GM23338 (cell line): Measurements from ENCODE around the gene CYP4F22. TPM values are rescaled to one million over a fixed set of nuclear protein-coding genes. Genes with fewer than 3 reads are reported as not detected.

Experiments used
- ETS1 ChIP-seq: IDR thresholded peaks from 2 replicates; pipeline ENCODE4 v1.6.1; 2016; ENCODE audit warnings: antibody characterized with exemption
- JUNB ChIP-seq: IDR thresholded peaks from one replicate; pipeline ENCODE4 v1.6.1; 2016; ENCODE audit warnings: antibody characterized with exemption; ENCODE audit not compliant: unreplicated experiment
- NANOG ChIP-seq: IDR thresholded peaks from 2 replicates; pipeline ENCODE4 v1.6.1; 2016; ENCODE audit warnings: antibody characterized with exemption, borderline replicate concordance
- POLR2AphosphoS5 ChIP-seq: IDR thresholded peaks from 2 replicates; pipeline ENCODE4 v1.6.1; 2016; ENCODE audit warnings: antibody characterized with exemption, low read depth
- REST ChIP-seq: IDR thresholded peaks from one replicate; pipeline ENCODE4 v1.6.1; 2018; ENCODE audit warnings: antibody characterized with exemption; ENCODE audit not compliant: unreplicated experiment
- ZNF114 ChIP-seq: fragments of 250-450 bp; sonication (Bioruptor Pico); IDR thresholded peaks from 2 replicates; pipeline ENCODE4 v1.5.0; 2020; ENCODE audit warnings: mild to moderate bottlenecking, moderate library complexity
- ZNF331 ChIP-seq: fragments of 250-450 bp; sonication (Bioruptor Pico); IDR thresholded peaks from 2 replicates; pipeline ENCODE4 v1.5.0; 2020; ENCODE audit warnings: low read depth, mild to moderate bottlenecking, moderate library complexity
- ZNF462 ChIP-seq: fragments of 250-450 bp; sonication (Bioruptor Pico); IDR thresholded peaks from 2 replicates; pipeline ENCODE4 v1.5.0; 2020; ENCODE audit warnings: mild to moderate bottlenecking, moderate library complexity
- polyA plus RNA-seq: library from polyadenylated mRNA; unstranded; fragments of >200 nt; fragmentation: Nextera tagmentation; extraction: Ambion mirVana; gene quantifications from 2 replicates; pipeline ENCODE4 v1.2.1, GENCODE V29; 2016
- total RNA-seq: library from RNA; depleted of rRNA; stranded (reverse); fragments of >200 nt; shearing (Covaris generic); gene quantifications from 2 replicates; pipeline ENCODE4 v1.2.3, GENCODE V29; 2014

The CYP4F22 gene
- total and polyA plus RNA-seq, 2 experiments from 2014 or later, result 0.24 to 1.5 TPM

- TF ChIP-seq ZNF462 (CRISPR knock-in tag) (no peak), POLR2AphosphoS5 (no peak), NANOG (no peak), ZNF331 (no peak), ETS1 (no peak), JUNB (no peak), ZNF114 (CRISPR knock-in tag) (no peak), REST (no peak)
These were observed 41.9 kb downstream of the CYP4F22 start (continued) for GRCh38 chr19:15550273-15550672.
